Ammon's horn (tissue), 1 donor: Measurements from ENCODE around the gene ADAMTSL5.
A peak's percentile ranks its signal among the peaks of the same experiment; 100 is the strongest.
"Not testable (repeated sequence)": the region's sequence is repeated elsewhere in the genome, so short reads cannot be mapped to it uniquely, and the experiment has no call there.

Experiments used
- DNase-seq: peaks from one replicate; pipeline ENCODE4 v3.0.0-alpha.2; 2016; ENCODE audit warnings: low spot score

The ADAMTSL5 gene

DNA sequence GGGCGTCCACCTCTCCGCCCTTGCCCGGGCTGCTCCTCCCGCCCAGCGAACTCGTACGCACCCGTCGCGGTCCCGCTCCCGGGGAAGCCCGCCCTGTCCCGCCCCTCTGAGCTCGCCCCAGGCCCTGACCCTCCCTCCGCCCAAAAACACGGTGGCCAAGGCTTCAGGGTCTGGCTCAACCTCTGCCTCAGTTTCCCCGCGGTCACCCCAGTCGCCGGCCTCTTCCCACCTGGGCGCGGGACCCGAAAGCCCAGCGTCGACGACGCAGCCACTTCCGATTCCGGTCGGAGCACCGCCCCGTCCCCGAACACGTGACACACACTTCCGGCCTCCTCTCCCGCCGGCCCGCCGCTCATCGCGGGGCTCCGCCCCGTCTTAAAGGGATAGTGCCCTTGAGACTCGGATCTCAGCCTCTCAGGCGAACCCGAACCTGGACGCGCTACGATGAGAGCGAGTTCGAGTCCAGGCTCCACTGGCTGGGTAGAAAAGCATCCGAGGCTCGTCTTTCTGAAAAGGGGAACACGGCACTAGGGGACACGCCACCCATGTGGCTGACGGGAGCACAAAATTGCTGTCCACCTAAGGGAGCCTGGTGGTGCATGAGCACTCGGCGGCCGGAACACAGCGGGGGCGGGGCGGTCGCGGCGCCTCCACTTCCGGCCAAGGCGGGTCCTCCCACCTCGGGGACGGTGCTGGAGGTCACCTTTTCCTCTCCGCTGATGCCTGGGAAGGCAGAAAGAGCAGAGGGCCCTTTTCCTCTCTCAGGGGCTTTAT, 33.7 kb downstream of the ADAMTSL5 start, which contains the start of gene C19orf25:
C19orf25 (minus strand) TSS at position 282 of the 774 bp plus-strand sequence. CDS start 312 bp downstream, outside the sequence.
- DNase-seq, result peak; percentile 96

DNA sequence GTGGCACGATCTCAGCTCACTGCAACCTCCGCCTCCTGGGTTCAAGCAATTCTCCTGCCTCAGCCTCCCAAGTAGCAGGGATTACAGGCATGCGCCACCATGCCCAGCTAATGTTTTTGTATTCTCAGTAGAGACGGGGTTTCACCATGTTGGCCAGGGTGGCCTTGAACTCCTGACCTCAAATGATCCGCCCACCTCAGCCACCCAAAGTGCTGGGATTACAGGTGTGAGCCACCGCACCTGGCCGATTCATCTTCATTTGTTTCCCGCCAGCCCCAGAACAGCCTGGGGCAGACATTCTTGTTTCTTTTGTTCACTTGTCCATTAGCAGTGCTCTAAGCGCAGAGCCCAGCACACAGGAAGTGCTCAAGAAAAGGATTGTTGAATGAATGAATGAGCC, 35.8 kb downstream of the ADAMTSL5 start:
- not testable (repeated sequence) for DNase-seq

DNA sequence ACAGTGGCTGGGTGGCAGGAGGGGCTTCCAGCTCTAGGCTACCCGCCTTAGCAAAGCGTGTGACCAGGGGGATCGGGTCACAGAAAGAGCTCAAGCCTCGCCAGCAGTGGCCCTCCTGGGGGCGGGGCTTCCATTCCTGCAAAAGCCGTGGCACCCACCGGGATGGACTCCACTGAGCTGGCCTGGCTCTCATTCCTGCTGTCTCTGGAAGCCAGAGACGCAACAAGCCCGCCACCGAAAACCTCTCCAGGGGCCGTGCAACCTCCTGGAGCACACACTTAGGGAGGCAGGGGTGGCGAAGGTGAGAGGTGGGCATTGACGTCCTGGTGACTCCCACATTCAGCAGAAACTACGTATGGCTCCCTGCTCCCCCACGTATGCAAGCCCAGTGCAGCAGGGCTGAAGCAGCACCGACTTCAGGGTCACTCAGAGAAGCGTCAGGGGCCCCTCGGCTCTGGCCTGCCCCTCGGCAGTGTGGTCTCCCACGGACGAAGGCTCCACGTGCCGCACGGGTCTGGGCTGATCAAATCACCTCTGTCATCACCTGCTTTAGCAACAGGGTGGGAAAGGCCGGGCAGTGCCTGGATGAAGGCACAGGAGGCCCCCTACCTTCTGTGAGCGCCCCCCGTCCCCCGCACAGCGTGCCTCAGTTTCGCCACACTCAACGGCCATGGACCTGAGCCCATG, 36.9 kb downstream of the ADAMTSL5 start:
- no peak for DNase-seq

DNA sequence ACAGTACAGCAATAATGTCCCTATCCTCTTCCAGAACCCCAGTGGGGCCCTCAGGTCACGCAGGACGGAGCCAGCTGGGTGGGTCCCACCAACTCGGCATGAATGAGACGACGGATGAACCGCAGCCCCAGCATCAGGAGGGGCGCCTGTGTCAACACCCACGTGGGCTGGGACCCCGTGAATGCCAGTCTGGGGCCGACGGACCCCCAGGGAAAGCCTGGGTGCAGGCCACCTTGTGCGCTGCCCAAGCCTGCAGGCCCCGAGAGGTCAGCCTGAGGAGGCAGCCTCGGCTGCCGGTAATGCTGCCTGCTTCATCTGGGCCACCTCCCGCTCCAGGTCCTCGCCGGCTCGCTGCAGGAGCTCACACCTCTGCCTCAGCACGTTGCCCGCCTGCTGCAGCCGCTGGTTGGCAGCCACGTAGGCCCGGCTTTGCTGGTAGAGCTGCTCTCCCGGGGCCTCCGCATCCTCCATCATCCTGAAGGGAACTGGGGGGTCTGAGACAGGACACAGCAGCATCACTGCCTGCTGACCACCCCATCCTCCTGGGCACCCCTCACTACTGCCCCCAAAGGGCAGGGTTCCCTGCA, 38.0 kb downstream of the ADAMTSL5 start:
- no peak for DNase-seq

DNA sequence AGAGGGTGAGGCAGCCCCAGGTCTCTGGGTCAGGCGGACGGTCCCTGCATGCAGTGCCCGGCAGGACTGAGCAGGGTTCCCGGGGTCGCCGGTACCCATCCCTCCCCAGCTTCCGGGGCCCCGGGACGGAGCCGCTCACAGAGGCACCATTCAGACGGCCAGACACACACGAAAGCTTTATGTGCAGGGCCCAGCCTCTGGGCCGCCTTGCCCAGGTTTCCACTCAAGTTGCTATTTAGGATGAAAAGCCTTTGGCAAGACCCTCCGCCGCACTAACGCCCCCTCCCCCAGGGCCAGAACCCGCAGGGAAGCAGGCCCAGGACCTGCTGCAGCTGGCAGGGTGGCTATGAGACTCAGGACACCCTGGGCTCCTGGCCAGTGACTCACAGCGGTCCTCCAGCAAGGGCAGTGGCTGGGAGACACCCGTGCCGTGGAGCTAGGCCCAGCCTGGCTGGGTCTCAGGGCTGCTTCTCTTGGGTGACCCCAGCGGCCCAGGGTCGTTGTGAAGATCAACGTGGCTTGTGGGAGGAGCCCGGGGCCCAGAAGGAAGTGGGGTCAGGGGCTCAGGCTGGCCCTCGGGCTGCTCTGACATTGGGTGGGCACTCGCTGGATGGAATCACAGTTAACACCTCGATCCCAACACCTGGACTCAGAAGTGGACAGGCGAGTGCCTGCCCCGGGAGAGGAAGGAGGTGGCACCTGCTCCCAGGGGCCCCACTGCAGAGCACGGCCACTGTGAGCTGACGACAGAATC, 38.6 kb downstream of the ADAMTSL5 start:
- peak; percentile 77 for DNase-seq

DNA sequence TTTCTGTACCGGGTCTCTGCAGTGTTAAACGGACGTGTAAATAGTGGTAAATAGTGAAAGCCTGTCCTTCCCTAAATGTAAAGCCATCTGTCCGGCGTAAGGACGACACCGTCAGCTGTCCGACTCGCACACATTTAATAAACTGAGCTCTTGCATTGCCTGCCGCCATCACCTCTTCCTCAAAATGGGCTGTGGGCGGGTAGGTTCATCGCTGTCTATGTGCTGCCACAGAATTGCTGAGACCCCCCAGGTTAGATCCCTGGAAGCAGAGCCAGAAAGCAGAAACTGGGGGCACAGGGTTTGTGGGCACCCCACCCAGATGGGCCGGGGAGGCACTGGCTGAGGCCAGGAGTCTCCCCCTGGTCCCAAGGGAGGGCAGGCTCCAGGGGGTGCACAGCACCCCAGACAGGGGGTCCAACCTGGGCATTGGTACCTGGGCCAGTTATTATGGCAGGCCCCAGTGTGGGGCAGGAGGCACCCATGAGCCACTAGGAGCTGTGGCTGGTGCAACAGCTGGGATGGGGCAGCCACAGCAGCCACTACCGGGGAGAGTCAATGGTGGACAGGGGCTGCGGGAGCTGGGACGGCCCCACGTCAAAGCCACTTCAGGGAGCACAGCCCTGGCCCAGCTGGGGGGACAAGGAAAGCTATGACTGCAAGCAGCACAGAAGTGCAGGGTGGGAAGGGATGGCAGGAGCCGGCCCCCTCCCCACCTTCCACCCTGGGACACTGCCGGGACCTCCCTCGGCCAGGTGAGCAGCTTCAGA, 39.6 kb downstream of the ADAMTSL5 start:
- no peak for DNase-seq

DNA sequence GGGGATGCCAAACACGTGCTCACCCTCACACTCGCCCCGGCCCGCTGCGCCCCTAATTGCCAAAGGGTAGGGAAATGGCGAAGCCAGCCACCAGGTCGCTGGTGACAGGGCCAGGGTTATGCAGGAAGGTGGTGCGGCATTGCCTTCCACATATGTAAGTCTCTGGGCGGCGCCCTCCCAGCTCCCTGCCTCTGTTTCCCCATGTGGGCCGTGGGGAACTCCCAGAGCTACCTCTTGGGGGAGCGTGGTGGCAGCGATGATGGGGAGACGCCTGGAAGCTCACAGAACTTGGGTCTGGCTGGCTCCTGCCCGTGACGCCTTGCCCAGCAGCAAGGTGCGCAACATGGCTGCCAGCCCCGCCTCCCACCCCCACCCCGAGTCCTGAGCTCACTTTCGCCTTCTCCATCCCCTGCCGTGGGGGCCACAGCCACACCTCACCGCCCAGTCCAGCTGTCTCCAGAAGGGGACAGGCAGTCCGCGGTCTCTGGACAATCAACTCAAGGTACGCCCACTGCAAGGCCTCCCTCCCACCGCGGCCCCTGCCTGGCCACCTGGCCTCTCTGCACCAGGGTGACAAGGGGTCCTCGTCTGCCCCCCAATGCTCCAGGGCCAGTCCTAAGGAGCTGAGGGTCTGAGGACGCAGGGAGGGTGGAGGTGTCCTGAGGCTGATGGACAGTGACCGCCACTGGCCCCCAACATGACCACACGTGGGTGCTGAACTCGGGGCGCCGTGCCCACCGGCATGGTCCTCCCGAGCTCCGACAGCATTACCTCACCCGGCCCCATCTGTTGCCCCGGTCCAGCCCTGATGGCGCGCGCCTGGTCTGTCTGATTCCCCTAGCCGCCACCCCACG, 40.4 kb downstream of the ADAMTSL5 start:
- DNase-seq, result no peak

DNA sequence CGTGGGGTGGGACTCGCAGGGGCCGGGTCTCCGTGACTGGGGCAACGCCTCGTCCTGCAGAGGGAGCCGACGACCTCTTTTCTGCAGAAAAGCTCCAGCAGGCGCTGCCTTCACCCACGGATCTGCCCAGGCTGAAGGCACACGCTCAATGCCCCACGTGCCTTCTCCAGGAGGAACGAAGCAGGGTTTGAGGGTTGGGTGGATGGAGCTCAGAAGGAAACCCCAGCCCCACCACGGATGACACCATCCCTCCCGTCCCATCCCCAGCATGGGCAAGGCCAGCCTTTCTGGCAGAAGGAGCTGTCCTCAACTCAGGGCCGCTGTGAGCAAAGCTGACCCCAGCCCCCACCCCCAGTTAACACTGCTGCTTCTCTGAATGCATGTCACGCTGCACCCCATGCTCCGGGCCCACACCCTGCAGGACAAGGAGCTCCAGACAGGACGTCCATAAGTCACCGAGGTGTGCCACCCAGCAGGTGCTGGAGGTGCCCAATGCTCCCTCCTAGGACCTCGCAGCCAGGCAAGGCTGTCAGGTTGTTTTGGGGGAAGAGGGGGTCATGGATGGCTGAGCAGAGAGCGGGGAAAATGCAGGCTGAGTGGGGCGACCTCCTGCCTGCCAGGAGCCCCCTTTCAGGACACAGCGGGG, 41.2 kb downstream of the ADAMTSL5 start:
- DNase-seq, result peak; percentile 57

DNA sequence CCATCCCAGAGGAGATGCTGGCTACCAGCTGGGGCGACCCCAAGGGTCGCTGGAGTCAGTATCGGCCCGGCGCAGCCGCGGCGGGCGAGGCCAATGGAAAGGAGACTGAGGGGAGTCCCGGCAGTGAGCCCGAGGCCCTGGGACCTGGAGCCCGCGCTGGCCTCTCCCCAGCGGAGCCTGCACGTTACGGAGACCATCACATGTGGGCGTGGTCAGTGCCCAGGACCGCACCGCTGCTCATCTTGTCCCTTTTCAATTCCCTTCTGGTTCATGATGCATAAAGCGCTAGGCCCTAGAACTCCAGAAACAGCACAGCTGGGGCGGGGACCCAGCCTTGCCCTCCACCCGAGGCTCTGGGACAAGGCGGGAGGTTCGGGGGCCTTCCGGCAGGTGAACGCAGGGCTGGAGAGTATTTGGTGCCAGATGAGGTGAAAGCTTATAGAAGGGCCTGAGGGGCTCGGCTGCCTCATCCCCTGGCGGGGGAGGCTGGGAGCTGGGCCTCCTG, 41.8 kb downstream of the ADAMTSL5 start:
- DNase-seq, result no peak

DNA sequence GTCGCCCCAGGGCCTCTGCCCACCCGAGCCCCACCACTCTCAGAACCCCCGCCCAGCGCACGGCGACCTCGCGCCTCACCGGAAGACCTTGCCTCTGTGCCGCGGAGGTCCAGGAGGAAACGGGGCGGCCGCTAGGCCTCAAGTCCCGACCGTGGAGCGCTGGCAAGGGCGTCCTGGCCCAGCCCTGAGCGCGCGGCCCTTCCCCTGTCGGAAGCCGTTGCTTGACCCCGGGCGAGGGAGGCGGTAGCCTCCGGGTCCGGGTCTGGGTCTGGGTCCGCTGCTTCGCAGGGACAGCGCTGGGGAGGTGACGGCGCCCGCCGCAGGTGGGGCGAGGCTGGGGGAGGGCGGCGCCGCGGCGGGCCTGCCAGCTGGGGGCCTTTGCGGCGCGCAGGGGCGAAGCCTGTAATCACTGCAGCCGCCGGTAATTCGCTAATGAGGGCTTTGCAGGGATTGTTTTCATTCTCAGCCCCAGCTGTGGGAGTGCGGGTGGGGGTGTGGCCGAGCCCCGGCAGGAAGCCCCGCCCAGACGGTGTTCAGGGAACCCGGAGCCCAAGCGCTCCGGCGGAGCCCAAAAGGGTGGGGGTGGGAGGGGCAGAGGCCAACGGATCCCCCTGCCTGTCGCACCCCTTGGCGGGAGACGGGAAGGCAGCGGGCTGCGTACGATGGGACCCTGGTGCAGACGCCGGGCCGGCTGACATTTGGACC, 42.4 kb downstream of the ADAMTSL5 start:
- no peak for DNase-seq

DNA sequence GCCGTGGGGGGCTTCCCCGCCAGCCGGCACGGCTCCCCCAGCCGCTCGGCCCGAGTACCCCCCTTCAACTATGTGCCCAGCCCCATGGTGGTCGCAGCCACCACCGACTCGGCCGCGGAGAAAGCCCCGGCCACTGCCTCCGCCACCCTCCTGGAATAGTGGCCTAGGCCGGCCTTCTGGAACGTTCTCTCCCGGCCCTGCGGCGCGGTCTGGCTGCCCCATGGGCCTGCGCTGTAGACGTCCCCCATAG, 42.8 kb downstream of the ADAMTSL5 start:
- DNase-seq, result no peak

DNA sequence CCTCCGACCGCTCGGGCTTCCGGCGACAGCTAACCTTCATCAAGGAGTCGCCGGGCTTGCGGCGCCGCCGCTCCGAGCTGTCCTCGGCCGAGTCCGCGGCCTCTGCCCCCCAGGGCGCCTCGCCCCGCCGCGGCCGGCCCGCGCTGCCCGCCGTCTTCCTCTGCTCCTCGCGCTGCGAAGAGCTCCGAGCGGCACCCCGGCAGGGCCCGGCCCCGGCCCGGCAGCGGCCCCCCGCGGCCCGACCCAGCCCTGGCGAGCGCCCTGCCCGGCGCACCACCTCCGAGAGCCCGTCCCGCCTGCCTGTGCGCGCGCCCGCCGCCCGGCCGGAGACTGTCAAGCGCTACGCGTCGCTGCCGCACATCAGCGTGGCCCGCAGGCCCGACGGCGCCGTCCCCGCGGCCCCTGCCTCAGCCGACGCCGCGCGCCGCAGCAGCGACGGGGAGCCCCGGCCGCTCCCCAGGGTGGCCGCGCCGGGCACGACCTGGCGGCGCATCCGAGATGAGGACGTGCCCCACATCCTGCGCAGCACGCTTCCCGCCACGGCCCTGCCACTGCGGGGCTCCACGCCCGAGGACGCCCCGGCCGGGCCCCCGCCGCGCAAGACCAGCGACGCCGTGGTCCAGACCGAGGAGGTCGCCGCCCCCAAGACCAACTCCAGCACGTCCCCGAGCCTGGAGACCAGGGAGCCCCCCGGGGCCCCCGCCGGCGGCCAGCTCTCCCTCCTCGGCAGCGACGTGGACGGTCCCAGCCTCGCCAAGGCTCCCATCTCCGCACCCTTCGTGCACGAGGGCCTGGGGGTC, 43.4 kb downstream of the ADAMTSL5 start:
- DNase-seq, result no peak

DNA sequence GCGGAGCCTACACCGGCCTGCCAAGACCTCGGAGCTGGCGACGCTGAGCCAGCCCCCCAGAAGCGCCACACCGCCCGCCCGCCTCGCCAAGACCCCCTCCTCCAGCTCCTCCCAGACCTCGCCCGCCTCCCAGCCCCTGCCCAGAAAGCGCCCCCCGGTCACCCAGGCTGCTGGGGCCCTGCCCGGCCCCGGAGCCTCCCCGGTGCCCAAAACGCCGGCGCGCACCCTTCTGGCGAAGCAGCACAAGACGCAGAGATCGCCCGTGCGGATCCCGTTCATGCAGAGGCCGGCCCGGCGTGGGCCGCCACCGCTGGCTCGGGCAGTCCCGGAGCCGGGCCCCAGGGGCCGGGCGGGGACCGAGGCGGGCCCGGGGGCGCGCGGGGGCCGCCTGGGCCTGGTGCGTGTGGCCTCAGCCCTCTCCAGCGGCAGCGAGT, 44.0 kb downstream of the ADAMTSL5 start:
- no peak for DNase-seq

DNA sequence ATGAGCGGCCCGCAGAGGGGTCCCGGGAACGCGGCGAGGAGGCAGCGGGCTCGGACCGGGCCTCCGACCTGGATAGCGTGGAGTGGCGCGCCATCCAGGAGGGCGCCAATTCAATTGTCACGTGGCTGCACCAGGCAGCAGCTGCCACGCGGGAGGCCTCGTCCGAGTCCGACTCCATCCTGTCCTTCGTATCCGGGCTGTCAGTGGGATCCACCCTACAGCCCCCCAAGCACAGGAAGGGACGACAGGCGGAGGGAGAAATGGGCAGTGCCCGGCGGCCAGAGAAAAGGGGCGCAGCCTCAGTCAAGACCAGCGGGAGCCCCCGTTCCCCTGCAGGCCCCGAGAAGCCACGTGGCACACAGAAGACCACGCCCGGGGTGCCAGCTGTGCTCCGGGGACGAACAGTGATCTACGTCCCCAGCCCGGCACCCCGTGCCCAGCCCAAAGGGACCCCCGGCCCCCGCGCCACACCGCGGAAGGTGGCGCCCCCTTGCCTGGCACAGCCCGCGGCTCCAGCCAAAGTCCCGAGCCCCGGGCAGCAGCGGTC, 44.5 kb downstream of the ADAMTSL5 start:
- no peak for DNase-seq

DNA sequence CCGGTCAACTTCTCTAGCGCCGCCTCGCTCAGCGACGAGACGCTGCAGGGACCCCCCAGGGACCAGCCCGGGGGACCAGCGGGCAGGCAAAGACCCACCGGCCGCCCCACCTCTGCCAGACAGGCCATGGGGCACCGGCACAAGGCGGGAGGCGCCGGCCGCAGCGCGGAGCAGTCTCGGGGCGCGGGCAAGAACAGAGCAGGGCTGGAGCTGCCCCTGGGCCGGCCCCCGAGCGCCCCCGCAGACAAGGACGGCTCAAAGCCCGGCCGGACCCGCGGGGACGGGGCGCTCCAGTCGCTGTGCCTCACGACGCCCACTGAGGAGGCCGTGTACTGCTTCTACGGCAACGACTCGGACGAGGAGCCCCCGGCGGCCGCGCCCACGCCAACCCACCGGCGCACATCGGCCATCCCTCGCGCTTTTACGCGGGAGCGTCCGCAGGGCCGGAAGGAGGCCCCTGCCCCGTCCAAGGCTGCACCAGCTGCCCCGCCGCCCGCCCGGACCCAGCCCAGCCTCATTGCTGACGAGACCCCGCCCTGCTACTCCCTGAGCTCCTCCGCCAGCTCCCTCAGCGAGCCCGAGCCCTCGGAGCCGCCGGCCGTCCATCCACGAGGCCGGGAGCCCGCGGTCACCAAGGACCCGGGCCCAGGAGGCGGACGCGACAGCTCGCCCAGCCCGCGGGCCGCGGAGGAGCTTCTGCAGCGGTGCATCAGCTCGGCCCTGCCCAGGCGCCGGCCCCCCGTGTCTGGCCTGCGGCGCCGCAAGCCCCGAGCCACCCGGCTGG, 45.1 kb downstream of the ADAMTSL5 start:
- no peak for DNase-seq

DNA sequence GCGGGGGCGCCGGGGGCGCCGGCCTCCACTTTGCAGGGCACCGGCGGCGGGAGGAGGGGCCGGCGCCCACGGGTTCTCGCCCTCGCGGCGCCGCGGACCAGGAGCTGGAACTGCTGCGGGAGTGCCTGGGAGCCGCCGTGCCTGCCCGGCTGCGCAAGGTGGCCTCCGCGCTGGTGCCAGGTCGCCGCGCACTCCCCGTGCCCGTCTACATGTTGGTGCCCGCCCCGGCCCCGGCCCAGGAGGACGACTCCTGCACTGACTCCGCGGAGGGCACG, 45.7 kb downstream of the ADAMTSL5 start:
- no peak for DNase-seq

DNA sequence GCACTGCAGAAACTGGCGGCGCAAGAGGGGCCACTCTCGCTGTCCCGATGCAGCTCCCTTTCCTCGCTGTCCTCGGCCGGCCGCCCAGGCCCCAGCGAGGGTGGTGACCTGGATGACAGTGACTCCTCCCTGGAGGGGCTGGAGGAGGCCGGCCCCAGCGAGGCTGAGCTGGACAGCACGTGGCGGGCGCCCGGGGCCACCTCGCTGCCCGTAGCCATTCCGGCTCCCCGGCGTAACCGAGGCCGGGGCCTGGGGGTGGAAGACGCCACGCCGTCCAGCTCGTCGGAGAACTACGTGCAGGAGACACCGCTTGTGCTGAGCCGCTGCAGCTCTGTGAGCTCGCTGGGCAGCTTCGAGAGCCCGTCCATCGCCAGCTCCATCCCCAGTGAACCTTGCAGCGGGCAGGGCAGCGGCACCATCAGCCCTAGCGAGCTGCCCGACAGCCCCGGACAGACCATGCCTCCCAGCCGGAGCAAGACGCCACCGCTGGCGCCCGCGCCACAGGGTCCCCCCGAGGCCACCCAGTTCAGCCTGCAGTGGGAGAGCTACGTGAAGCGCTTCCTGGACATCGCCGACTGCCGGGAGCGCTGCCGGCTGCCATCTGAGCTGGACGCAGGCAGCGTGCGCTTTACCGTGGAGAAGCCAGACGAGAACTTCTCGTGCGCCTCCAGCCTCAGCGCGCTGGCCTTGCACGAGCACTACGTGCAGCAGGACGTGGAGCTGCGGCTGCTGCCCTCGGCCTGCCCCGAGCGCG, 46.2 kb downstream of the ADAMTSL5 start:
- no peak for DNase-seq
